C1 segment of cervical spinal cord (tissue), 14 donors: Measurements from ENCODE around the gene CHST3.

Experiments used
- DNase-seq, 14 donors: peaks; one replicate each; lab custom pipeline; 2025; lab: John Stamatoyannopoulos, UW

CHST3 gene

DNA sequence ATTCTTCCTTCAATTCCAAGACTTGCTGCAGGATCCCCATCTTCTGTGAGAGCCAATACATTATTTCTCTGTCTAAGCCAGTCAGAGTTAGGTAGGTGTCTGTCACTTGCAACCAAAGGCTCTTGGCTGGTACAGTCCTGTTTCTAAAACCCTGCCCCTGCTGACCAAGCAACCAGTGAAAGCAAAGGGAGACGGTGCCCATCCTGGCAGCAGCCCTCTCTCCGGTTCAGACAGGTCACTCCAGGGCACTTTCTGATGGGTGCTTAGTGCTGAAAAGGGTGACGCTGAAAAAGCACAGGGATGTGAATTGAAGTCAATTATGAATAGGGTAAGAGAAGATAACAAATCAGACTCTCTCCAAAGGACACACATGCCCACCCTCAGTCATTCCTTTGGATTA is 86.7 kb downstream of the CHST3 start:
- DNase-seq, result no peak

GRCh38 chr10:72053690-72054089 is 89.5 kb downstream of the CHST3 start:
- DNase-seq, result no peak

GRCh38 chr10:72056113-72056512 is 91.9 kb downstream of the CHST3 start:
- no peak for DNase-seq

GRCh38 chr10:72056932-72057751 is 92.9 kb downstream of the CHST3 start:
- peak in 1 of 14 donors; percentile 31 for DNase-seq

GRCh38 chr10:72058347-72058898 is 94.2 kb downstream of the CHST3 start:
- DNase-seq, result no peak

DNA sequence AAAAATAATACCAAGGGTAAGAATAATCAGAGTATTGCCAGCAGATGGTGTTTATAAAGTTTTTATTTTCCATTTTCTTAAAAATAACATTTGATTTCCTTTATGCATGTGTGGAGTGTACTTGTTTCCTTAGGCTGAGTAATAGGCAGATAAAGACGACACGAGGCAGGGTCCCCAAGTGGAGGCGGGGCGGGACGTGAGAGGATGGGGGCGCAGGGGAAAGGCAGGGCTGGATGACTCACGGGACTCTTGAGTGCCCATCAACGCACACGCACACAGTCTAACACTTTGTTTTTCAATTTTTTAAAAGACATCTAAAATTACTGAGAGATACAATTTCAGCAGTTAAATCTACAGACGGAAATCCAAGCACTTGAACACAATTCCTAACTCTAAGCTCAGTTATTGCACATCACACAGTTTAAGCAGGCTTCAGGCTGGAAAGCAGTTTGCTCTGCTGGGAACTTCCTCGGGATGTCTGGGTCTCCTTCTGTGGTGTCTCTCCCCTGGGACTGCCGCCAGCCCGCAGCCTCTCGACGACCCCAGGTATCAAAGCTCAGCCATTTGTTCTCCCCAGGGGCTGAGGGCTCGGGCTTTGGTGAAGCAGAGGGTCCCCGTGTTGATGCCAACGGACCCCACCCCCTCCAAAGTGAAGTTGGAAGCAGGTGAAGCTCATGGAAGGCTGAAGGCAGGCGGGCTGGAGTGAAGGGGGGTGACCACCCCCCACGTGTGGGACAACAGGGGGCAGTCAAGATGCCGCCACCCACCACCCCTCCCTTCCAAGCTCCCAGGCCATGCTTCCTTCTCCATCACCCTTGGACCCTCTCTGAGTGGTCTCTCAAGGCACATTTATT is 95.0 kb downstream of the CHST3 start:
- DNase-seq, result no peak

- no peak for DNase-seq
Measured at GRCh38 chr10:72059843-72060822, 95.9 kb downstream of the CHST3 start.

DNA sequence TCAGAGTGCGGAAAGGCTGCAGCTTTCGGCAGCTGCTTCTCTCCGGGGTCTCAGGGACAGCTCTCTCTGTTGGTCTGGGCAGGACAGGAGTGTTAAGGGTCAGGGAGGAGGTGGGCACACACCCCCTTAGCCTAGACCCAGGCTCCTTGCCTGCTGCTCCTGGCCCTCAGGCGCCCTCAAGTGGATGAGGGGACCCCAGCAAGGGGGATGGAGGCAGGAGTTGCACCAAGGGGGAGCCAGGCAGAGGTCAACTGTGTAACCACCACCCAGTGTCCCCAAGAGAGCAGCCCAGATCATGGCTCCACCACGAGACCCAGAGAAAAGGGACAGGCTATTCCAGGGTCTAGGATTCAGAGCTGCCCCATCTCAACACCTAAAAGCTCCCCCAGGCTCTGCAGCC is 97.3 kb downstream of the CHST3 start:
- no peak for DNase-seq

DNA sequence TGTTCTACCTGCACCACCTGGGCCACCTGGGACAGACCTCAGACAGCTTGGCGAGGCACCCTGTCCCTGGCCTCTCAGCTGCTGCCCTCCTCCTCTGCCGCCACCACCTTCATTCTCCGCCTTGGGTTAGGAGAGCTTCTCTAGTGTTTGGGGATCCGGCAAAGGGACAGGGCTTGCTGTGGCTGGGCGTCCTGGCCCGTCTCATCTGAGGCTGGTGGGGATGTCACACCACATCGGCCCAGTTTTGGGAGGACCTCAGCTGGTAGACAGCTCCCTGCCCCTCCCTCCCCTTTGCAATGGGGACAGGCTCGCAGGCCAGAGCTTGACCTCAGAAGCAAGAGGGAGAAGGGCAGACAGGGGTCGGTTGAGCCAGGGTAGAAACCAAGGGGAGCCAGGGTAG is 97.7 kb downstream of the CHST3 start:
- no peak for DNase-seq

- DNase-seq, result no peak
Measured at GRCh38 chr10:72062382-72062781, 98.2 kb downstream of the CHST3 start.
